PC-3 (cell line): ENCODE data around the gene ANKRD9.

Source experiments
- EZH2 ChIP-seq: fragments of 300-600 bp; sonication (generic); IDR thresholded peaks from one replicate; pipeline ENCODE4 v1.6.1; 2017; ENCODE audit warnings: antibody characterized with exemption, mild to moderate bottlenecking, low read length; ENCODE audit not compliant: unreplicated experiment
- TF ChIP-seq, protein P1 (sequence below): fragments of 300-600 bp; sonication (generic); conservative IDR thresholded peaks from 2 replicates; pipeline ENCODE4 v1.5.1; 2017; ENCODE audit warnings: antibody characterized with exemption, low read depth, mild to moderate bottlenecking, low read length

DNA sequence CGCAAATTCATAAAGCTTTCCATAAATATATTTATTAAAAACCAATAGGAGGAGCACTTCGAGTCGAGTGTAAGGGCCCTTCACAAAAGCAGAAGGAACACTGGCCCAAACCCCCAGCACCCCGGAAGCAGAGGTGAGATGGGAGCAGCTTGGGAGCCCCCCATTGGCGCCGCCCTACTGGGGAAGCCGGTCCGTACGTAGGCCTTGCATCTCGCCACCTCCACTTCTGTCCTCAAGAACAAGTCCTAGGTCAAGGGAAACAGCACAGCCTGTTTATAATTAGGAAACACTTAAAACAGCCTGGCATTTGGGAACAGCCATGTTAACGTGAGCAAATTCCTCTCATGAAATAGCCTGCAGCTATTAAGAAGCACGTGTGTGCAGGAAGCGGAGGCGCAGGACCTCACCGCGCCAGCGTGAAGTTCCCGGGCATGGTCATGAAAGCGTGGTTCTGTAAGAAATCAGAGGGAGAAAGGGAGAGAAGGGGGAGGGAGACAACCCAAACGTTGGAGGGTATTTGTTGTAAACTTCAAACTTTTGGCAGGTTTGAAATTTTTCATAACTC is 7.7 kb downstream of the ANKRD9 start:
- TF ChIP-seq, protein P1, sequence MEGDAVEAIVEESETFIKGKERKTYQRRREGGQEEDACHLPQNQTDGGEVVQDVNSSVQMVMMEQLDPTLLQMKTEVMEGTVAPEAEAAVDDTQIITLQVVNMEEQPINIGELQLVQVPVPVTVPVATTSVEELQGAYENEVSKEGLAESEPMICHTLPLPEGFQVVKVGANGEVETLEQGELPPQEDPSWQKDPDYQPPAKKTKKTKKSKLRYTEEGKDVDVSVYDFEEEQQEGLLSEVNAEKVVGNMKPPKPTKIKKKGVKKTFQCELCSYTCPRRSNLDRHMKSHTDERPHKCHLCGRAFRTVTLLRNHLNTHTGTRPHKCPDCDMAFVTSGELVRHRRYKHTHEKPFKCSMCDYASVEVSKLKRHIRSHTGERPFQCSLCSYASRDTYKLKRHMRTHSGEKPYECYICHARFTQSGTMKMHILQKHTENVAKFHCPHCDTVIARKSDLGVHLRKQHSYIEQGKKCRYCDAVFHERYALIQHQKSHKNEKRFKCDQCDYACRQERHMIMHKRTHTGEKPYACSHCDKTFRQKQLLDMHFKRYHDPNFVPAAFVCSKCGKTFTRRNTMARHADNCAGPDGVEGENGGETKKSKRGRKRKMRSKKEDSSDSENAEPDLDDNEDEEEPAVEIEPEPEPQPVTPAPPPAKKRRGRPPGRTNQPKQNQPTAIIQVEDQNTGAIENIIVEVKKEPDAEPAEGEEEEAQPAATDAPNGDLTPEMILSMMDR, result peak; percentile 50
- no peak for TF ChIP-seq EZH2
